IgD-negative memory B cell (primary cell): ENCODE data around the gene SGCA. TPM values are rescaled to one million over a fixed set of nuclear protein-coding genes. Genes with fewer than 3 reads are reported as not detected.

Experiments
- H3K27ac Mint-ChIP-seq, 3 donors: one replicate each; pipeline ENCODE4 v1.8.0; 2020 to 2022; ENCODE audit warnings: mild to moderate bottlenecking in 3 of 3, mixed read lengths in 3 of 3, moderate library complexity in 1 of 3
- H3K27me3 Mint-ChIP-seq: one replicate; pipeline ENCODE4 v1.8.0; 2021; ENCODE audit warnings: mixed read lengths
- H3K36me3 Mint-ChIP-seq: one replicate; pipeline ENCODE4 v1.8.0; 2020; ENCODE audit warnings: mild to moderate bottlenecking, mixed read lengths
- H3K4me1 Mint-ChIP-seq, 3 donors: one replicate each; pipeline ENCODE4 v1.8.0; 2020 to 2022; ENCODE audit warnings: mixed read lengths in 3 of 3, mild to moderate bottlenecking in 1 of 3
- H3K4me3 Mint-ChIP-seq, 4 donors: one replicate each; pipeline ENCODE4 v1.8.0; 2020 to 2022; ENCODE audit warnings: mild to moderate bottlenecking in 4 of 4, mixed read lengths in 4 of 4, moderate library complexity in 3 of 4
- H3K9me3 Mint-ChIP-seq, 3 donors: one replicate each; pipeline ENCODE4 v1.8.0; 2020 to 2021; ENCODE audit warnings: mixed read lengths in 3 of 3, mild to moderate bottlenecking in 1 of 3
- polyA plus RNA-seq: library from polyadenylated mRNA; unstranded; fragments of 300-500 nt; fragmentation: Illumina TruSeq; gene quantifications from one replicate; pipeline ENCODE4 v1.2.3, GENCODE V29; 2021

SGCA gene
- polyA plus RNA-seq, 1 donor from 2014 or later: 2.9 TPM

DNA sequence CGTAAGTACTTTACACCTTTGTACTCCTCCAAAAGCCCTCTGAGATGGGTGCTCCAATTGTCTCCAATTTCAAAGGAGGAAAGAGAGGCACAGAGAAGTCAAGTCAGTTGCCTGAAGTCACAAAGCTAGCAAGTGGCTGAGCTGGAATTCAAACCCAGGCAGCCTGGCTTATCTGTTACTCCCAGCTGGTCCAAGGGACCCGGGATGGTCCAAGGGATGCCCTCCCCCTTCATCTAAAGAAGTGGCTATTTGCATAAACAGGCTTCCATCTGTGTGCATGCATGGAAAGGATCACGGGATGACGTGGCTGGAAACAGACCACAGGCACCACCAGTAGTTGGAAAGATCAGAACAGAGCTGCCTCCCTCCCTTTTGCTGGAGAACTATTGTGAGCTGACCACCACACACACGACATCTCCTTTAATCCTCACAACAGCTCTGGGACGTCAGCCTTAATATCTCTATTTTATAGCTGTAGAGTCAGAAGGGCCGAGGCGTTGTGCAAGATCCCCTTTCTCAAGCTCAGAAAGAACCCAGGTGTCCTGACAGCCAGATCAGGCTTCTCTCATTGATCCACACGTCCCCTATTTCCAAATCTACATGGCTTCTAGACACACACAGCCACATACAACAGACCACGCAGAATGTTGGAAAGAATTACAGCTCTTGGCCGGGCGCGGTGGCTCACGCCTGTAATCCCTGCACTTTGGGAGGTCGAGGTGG is 46.5 kb downstream of the SGCA start:
- no peaks in the 10 kb centered on the region for H3K9me3 Mint-ChIP-seq
- peaks cover 2% of the 10 kb centered on the region for H3K36me3 Mint-ChIP-seq
- H3K27me3 Mint-ChIP-seq: peaks cover 30% of the 10 kb centered on the region
- H3K27ac Mint-ChIP-seq: peak overlapping the region in 1 of 3 donors; percentile 22
- H3K4me3 Mint-ChIP-seq: no peak overlapping the region
- peaks cover 0 to 9% (median 1%) of the 10 kb centered on the region in 3 donors for H3K4me1 Mint-ChIP-seq

GRCh38 chr17:50213026-50214022 is 47.5 kb downstream of the SGCA start:
- H3K4me3 Mint-ChIP-seq: no peak overlapping the region
- H3K27ac Mint-ChIP-seq: peak overlapping the region in 1 of 3 donors; percentile 22
- peaks cover 22% of the 10 kb centered on the region for H3K27me3 Mint-ChIP-seq
- H3K9me3 Mint-ChIP-seq: no peaks in the 10 kb centered on the region
- H3K4me1 Mint-ChIP-seq: peaks cover 0 to 9% (median 1%) of the 10 kb centered on the region in 3 donors
- H3K36me3 Mint-ChIP-seq: peaks cover 2% of the 10 kb centered on the region

- Mint-ChIP-seq H3K4me3 (no peak overlapping the region), H3K36me3 (no peaks in the 10 kb centered on the region), H3K9me3 (no peaks in the 10 kb centered on the region), H3K27me3 (peaks cover 10% of the 10 kb centered on the region), H3K27ac (peak overlapping the region in 1 of 3 donors; percentile 25), H3K4me1 (peaks cover 0 to 9% (median 1%) of the 10 kb centered on the region in 3 donors)
Observed at GRCh38 chr17:50214976-50215760, 49.4 kb downstream of the SGCA start.

DNA sequence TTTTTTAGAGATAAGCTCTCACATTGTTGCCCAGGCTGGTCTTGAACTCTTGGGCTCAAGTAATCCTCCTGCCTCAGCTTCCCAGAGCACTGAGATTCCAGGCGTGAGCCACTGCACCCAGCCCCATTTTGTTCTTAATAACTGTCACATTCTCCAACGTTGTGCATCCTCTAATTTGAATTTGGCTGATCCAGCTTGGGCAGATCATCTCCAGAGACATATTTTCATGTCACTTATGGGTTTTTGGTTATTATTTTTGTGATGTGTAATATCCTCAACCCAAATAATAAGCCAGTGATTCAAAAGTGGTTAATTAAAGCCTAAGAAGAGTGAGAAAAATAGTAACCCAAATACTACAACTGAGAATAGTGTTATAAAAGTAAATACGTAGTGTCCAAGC is 51.8 kb downstream of the SGCA start:
- no peaks in the 10 kb centered on the region for H3K36me3 Mint-ChIP-seq
- H3K4me1 Mint-ChIP-seq: peaks cover 0 to 10% (median 1%) of the 10 kb centered on the region in 3 donors
- H3K27ac Mint-ChIP-seq: no peak overlapping the region
- peaks cover 15% of the 10 kb centered on the region for H3K27me3 Mint-ChIP-seq
- no peak overlapping the region for H3K4me3 Mint-ChIP-seq
- no peaks in the 10 kb centered on the region for H3K9me3 Mint-ChIP-seq

- Mint-ChIP-seq H3K4me1 (peaks cover 0 to 4% (median 1%) of the 10 kb centered on the region in 3 donors), H3K27ac (no peak overlapping the region), H3K4me3 (no peak overlapping the region), H3K27me3 (peaks cover 13% of the 10 kb centered on the region), H3K36me3 (no peaks in the 10 kb centered on the region), H3K9me3 (no peaks in the 10 kb centered on the region)
Observed at GRCh38 chr17:50218071-50218759, 52.4 kb downstream of the SGCA start.

DNA sequence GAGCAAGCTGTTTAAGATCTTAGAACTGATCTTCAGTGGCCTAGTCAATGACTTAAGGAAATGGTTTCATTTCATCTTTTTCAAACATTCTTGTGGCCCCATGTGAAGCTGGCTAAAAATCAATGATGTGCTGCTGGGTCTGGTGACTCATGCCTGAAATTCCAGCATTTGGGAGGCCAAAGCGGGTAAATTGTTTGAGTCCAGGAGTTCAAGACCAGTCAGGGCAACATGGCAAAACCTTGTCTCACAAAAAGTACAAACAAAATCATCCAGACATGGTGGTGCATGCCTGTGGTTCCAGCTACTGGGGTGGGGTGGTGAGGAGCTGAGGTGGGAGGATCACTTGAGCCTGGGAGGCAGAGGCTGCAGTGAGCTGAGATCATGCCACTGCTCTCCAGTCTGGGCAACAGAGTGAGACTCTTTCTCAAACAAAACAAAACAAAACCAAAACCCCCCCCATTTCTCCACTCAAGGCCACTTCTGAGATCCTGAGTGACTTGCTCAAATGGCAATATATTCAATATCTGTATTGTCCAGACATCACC is 53.0 kb downstream of the SGCA start:
- Mint-ChIP-seq H3K4me3 (no peak overlapping the region), H3K27me3 (peaks cover 10% of the 10 kb centered on the region), H3K36me3 (no peaks in the 10 kb centered on the region), H3K4me1 (peaks cover 0 to 3% (median 1%) of the 10 kb centered on the region in 3 donors), H3K27ac (no peak overlapping the region), H3K9me3 (no peaks in the 10 kb centered on the region)

DNA sequence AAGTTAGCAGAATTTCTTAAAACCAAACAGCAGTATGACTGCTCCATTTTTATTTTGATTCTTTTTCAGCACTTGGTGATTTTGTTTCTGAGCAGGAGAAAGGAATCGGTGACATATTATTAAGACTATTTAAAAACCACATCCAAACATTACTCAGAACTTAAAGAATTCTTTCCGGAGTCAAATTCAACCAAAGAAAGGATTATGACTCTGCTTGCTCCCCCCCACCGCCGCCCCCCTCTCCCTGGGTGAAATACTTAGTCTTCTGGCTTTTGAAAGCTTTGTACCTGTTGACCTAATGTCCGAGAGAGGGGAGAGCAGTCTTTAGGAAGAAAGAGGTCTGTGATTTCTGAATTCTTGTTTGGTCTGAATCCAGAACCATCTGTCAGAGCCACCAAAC is 53.5 kb downstream of the SGCA start:
- Mint-ChIP-seq H3K4me1 (peaks cover 0 to 3% (median 0%) of the 10 kb centered on the region in 3 donors), H3K4me3 (no peak overlapping the region), H3K9me3 (peaks cover 0 to 1% (median under 1%) of the 10 kb centered on the region in 3 donors), H3K27me3 (peaks cover 10% of the 10 kb centered on the region), H3K36me3 (no peaks in the 10 kb centered on the region), H3K27ac (no peak overlapping the region)

DNA sequence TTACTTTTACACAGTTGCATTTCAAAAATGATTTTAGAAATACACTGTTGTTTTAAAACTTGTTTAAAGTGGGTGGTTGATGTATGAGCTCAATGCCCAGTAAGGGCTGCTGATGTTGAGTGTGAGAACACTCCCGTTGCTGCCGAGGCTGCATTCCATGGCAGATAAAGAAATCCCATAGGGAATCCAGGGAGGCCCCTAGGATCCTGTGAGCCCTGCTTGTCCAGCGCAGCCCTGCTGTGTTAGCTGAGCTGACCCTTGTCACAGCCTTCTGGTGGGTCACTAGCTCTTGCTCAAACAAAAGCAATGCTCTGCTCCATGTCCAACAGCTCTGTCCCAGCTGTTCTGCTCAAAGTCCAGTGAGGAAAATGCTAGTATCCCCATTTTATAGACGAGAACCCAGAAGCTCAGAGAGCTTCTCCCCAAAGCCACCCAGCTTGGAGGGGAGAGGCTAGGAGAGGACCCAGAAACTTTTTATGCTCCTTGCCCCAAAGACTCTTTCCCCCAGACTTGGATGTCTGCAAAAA is 54.2 kb downstream of the SGCA start:
- Mint-ChIP-seq H3K4me1 (peaks cover 0 to 3% (median 0%) of the 10 kb centered on the region in 3 donors), H3K27me3 (peaks cover 7% of the 10 kb centered on the region)

GRCh38 chr17:50220811-50221210 is 55.0 kb downstream of the SGCA start:
- Mint-ChIP-seq H3K4me1 (peaks cover 0 to 3% (median 0%) of the 10 kb centered on the region in 3 donors), H3K27me3 (peaks cover 7% of the 10 kb centered on the region)

More for the DNA sequence above, 54.2 kb downstream of the SGCA start:
- no peak overlapping the region for H3K27ac Mint-ChIP-seq
- H3K9me3 Mint-ChIP-seq: peaks cover 2 to 8% (median 7%) of the 10 kb centered on the region in 3 donors
- peaks cover 2% of the 10 kb centered on the region for H3K36me3 Mint-ChIP-seq
- no peak overlapping the region for H3K4me3 Mint-ChIP-seq

DNA sequence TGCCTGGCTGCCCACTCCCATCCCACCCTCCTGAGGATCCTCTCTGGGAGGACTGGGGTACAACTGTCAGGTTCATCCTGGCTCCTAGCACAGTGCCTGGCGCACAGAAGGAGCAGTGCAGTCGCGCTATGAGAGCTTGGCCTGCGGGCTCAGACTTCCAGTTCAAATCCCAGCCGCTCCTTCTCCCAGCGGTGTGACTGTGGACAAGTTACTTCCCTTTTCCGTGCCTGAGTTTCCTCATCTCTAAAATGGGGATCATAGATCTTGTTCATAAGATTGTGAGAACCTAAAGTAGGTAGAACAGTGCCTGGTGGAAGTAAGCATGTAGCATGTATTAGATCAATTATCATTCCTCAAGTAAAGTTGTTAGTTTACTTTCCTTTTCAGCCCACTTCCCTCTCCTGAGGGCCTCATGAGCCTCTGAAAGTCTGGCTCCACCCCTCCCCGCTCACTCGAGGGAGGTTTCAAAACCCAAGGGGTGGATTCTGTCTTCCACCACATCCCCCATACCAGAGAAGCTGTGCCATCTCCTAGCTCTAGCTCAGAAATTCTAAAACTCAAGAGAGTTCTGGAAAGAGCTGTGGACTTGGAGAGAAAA is 55.6 kb downstream of the SGCA start:
- H3K4me1 Mint-ChIP-seq: peaks cover 0 to 3% (median 0%) of the 10 kb centered on the region in 3 donors
- H3K27ac Mint-ChIP-seq: no peak overlapping the region
- H3K36me3 Mint-ChIP-seq: peaks cover 2% of the 10 kb centered on the region
- H3K9me3 Mint-ChIP-seq: peaks cover 3 to 14% (median 8%) of the 10 kb centered on the region in 3 donors
- H3K4me3 Mint-ChIP-seq: peak overlapping the region in 1 of 4 donors; percentile 63
- peaks cover 7% of the 10 kb centered on the region for H3K27me3 Mint-ChIP-seq

More at GRCh38 chr17:50220811-50221210, 55.0 kb downstream of the SGCA start:
- Mint-ChIP-seq H3K9me3 (peaks cover 3 to 11% (median 8%) of the 10 kb centered on the region in 3 donors), H3K27ac (no peak overlapping the region), H3K4me3 (no peak overlapping the region), H3K36me3 (peaks cover 2% of the 10 kb centered on the region)

DNA sequence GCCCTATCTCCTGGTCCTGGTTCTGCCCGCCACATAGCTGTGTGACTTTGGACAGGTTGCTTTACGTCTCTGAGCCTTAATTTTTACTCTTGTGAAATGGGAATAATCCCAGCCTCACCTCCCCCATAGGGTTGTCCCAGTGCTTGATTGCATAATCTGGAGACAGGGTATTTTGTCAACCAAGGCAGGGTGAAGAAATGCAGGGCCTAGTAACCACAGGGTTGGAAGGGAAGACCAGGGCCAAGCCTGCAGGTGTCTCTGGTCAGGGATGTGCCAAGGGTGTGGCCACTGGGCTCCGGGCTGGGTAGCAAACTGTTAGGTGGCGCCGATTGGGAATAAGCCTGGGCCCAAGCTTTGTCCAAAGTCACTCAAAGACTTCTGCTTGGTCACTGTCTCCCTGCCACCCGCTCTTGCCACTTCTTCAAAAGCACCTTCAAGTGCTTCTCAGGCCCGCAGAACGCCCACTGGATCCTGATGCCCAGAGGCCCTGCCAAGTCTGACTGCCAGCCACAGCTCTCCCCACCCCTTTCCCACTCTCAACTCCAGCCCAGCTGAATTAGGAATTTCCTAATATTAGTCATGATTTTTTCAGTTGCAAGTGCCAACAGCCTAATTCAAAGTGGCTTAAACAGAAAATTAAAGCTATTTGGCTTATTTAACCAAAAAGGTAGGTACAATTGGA is 56.2 kb downstream of the SGCA start:
- H3K27ac Mint-ChIP-seq: no peak overlapping the region
- H3K36me3 Mint-ChIP-seq: peaks cover 2% of the 10 kb centered on the region
- peaks cover 4 to 19% (median 9%) of the 10 kb centered on the region in 3 donors for H3K9me3 Mint-ChIP-seq
- no peak overlapping the region for H3K4me3 Mint-ChIP-seq
- H3K27me3 Mint-ChIP-seq: peaks cover 7% of the 10 kb centered on the region
- H3K4me1 Mint-ChIP-seq: peaks cover 0 to 3% (median 0%) of the 10 kb centered on the region in 3 donors

DNA sequence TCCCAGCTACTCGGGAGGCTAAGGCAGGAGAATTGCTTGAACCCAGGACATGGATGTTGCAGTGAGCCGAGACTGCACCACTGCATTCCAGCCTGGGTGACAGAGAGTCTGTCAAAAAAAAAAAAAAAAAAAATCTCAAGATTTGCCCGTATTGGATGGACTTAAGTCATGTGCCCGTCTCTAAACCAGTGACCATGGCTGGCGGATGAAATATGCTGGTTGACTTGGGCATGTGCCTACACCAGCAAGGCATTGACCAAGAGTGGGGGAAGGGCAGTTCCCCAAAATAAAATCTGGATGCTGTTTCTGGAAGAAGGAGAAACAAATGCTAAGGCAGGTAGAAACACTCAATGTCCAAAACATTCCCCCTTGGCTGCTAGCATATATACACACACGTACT is 57.1 kb downstream of the SGCA start:
- H3K4me1 Mint-ChIP-seq: peaks cover 0 to 3% (median 0%) of the 10 kb centered on the region in 3 donors

More for the DNA sequence above, 57.1 kb downstream of the SGCA start:
- H3K36me3 Mint-ChIP-seq: peaks cover 2% of the 10 kb centered on the region
- no peak overlapping the region for H3K27ac Mint-ChIP-seq
- H3K27me3 Mint-ChIP-seq: peaks cover 7% of the 10 kb centered on the region
- H3K9me3 Mint-ChIP-seq: peaks cover 6 to 23% (median 12%) of the 10 kb centered on the region in 3 donors
- H3K4me3 Mint-ChIP-seq: no peak overlapping the region
